Activated naive CD4-positive, alpha-beta T cell treated with anti-CD3 and anti-CD28 coated beads, Interleukin-2, amount 50 U/mL, for 16 hours (primary cell): ENCODE results near the gene S100A7.
"Not testable (repeated sequence)": the region's sequence is repeated elsewhere in the genome, so short reads cannot be mapped to it uniquely, and the experiment has no call there.

Experiments used
- DNase-seq: peaks from one replicate; pipeline ENCODE4 v3.0.0-alpha.2; 2020

The S100A7 gene

GRCh38 chr1:153475282-153475681, 14.8 kb upstream of the S100A7 start:
- DNase-seq = no peak

DNA sequence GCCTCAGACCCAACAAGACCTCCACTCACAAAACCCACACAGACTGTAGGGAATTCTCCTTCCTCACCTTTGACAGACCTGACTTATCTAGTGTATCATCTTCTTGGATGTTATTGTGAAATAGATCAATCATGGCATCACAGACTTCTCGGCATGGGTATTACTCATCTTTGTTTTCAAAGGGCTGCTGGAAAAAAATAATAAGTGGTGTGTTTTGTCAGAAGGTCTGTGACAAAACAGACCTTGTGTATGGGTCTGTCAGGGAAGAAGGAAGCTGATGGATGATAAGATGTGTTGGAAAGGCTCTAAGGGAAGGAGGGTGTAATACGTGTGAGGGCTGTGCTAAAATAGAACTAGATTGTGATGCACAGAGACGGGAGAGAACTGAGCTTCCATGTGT, 13.9 kb upstream of the S100A7 start:
- no peak for DNase-seq

DNA sequence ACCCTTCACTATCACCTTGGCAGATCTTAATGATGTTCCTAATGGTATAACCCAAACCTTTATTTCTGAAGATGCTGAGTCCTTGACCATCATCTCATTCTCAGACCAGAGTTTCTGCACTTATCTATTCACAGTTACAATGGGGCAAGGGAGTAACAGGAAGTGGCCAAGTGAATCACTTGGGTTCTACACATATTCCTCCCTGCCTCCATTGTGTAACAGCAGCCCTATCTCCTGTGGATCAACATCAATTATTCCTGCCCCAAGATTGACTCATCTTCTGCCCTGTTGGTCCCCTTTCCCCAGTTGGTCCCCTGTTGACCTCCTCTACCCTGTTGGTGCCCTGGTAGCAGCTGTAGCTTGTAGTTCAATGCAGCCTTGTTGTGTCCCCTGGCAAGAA, 10.3 kb upstream of the S100A7 start:
- DNase-seq = no peak

DNA sequence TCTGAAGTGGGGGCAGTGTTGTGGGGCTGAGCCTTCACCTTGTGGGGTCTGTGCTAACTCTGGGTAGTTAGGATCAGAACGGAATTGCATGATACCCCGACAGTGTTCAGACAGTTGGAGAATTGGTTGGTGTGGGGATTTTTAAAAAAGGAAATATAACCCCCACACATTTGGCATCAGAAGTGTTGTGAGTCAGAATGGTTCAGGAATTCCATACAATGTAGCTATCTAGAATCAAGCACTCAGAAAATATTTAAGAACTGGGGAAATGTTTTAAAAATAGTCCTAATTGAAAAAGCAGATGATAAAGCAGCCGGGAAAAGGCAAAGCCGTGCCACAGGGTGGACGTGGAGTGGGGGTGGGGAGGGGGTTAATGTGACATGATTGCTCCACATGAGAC, 6.5 kb upstream of the S100A7 start:
- DNase-seq = no peak

- peak; percentile 71 for DNase-seq
Observed at GRCh38 chr1:153465811-153466636, 5.6 kb upstream of the S100A7 start.

DNA sequence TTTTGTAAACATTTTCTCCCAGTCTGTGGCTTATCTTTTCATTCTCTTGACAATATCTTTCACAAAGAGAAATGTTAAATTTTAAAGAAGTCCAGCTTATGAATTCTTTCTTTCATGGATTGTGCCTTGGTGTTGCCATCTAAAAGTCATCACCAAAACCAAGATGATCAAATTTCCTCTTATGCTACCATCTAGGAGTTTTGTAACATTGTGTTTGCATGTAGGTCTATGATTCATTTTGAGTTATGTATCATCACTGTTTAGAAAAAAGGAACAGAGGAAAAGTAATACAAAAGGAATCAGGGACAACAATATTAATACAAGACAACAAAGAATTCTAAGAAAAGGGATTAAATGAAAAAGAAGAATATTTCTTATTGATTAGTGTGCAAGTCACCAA, 2.3 kb upstream of the S100A7 start:
- DNase-seq = not testable (repeated sequence)

DNA sequence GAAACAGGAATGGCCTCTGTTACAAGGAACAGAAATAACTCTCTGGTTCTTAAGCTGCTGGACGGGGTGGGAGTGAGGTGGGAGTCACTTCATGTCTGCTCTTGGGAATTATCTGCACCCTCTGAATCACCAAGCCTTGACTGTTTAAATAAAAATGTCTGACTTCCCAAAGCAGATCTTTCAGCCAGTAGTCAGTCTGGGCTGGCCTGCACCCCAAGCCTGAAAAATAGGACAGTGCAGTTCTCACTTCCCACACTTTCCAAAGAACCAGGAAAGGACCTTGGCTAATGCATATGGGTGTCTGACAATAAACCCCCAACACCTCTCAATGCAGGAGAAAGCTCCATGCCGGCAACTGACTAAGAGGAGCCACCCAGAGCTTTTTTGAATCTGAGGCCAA, 796 bp downstream of the S100A7 start:
- DNase-seq = no peak

DNA sequence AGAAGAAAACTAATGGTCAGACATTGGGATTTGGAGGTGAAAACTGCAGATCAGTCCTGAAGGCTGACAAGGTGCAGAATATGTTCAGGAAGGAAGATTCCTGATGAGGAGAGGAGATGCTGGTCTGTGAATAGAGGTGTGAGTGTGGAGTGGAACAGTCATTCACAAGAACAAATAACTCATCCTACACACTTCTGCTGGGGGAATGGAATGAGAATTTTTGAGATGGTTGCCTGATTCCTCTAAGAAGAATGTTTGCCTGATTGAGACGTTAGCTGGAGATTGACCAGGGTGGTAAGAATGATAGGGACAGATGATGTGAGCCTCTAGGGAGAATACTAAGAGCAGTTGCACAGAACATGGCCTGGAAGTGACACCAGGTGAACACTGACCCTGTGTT, 4.1 kb downstream of the S100A7 start:
- no peak for DNase-seq

GRCh38 chr1:153448851-153449250, 11.6 kb downstream of the S100A7 start:
- DNase-seq = not testable (repeated sequence)

GRCh38 chr1:153447498-153448170, 12.8 kb downstream of the S100A7 start:
- DNase-seq = no peak

DNA sequence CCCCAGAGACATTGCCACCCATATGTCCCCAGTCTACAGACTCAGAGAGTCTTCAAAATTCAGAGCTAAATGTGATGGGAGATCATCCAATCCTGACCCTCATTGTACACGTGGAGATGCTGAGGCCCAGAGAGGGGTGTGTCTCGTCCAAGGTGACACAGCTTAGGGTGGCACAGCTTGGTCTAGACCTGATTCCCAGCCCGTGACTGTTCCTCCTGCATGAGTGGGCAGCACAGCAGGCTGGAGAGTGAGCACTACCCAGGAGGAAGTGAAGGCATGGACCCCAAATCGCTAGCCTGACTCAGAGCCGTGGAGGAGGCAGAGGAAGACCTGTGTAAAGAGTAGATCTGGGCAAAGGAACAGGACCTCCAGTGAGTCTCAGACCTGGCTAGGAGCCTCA, 16.4 kb downstream of the S100A7 start:
- no peak for DNase-seq

DNA sequence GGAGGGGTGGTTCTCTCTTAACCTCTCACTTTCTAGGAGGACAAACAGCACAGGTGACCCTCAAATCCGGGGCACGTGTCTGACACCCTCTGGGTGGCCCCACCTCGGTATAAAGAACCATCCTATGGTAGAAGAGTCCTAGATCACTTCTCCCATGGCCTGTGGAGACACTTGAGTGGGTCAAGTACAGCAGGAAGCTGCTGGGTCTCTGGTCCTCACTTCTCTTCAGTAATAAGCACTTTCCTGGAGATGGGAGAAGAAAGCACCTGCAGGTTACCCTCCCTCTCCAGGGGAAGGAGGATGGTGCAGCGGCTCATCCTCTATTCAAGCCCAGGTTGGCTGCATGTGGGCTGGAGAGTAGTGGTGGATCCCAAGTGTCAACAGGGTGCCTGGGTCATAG, 17.0 kb downstream of the S100A7 start:
- no peak for DNase-seq

DNA sequence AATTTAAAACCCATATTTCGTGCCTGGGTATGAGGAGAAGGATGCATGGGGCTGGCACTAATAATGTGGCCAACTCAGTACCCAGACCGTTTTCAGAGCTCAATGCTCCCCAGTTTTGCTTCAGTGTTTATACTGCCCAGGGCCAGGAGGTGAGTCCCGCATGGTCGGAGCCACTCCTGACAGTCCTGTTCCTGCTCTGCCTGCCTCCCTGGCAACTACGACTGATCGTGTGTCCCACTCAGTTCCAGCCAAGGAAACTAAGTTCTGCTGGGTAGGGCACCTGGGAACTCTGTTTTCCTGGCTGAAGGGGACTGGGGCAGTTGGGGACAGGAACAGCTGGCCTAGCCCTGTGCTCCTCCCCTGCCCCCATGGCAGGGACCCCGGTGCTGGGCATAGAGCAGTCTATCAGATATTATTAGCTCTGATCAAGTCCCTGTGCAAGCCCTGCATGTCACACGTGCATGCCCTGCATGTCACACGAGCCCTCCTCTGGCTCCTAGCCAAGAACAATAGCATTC, 19.2 kb downstream of the S100A7 start:
- DNase-seq = no peak

- no peak for DNase-seq
Observed at GRCh38 chr1:153439273-153439672, 21.2 kb downstream of the S100A7 start.

DNA sequence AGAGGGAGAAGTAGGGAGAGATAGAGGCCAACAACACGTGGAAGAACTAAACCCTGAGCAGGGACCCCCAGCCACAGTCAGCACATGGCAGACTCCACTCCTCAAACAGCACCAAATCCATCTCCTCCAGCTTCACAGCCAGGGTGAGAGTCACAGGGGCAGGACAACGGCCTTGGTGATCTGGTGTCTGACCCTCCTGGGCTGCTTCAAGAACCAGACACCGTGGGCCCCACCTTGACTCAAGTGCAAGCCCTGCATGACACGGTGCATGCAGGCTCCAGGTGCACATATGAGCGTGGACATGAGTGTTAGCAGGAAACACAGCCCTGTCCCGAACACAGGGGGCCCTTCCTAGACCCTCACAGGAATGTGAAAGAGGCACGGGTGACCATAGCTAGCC, 21.9 kb downstream of the S100A7 start:
- no peak for DNase-seq

DNA sequence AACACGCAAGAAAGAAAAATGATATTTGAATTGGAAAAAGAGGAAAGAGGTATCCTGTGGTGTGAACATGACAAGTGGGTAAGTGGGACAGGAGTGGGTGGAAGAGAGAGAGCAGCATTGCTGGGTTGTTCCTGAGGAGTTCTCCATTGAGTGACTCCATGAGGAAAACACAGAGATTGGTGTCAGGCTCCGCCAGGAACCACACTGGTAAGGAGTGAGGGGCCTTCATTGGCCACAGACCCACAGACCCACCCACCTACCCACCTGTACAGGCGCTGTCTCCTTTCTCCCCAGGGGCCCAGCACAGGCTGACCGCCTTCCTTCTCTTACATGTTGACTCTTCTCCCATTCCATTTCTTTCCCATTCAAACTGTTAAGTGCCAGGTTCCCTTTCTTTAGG, 23.2 kb downstream of the S100A7 start:
- no peak for DNase-seq

DNA sequence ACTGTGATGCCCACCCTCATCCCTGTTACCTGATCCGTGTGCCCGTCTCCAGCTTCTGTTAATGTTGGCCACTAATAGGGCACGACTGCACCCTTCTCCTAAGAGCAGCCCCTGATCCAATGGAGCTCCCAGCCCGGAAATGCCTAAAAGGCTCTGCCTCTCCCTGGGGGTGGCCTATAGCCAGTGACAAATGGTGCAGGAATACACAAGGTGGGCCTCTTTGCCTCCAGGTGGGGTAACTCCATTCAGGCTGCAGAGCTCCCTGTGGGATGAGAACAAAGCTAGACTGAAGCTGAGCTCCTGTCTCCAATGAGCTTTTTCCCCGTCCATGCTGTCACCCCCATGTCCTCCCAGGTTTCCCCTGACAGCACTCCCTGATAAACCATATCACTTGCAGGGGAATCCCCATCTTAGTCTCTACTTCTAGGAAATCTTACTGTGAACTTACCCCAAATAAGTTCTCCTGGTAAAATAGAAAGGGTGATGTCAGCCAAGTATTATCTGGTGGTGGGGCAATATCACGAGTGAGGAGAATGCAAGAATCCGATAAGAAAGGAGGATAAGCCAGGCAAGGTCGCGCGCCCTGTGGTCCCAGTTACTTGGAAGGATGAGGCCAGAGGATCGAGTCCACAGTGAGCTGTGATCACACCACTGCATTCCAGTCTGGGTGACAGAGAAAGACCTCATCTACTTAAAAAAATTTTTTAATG, 25.6 kb downstream of the S100A7 start:
- no peak for DNase-seq

DNA sequence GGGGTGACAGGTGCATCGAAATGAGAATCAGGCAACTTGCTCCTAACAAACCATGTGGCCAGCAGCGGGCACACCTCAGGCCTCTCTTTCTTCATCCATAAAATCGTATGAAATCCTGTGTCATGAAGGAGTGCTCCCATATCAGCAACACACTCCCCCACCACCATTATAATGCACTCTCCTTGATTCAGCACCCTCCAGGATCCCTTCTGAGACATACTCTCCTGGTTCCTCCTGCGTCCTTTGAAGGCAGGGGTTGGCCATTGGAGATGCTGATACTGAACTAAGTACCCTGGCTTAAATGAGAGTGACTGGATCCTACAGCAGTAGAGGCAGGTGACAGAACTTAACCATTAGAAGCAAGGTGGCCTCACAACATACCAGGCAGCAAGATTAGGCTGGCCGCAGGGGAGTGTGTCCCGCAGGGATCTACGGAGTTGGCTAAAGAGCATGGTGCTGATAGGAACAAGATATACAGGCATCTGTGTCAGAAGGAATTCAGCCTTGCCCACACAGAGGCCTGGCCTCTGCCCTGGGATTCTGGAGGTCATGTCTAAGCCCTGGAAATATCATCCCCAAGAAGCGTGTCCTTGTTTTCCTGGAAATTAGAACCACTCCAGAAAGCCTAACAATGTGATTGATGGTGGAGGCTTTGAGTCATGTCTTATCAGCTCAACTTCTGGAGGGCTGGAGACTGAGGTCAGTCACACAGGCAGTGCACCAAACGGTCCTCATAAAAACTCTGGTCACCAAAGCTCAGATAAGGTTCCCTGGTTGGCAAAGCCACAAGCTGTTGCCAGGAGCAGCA, 27.4 kb downstream of the S100A7 start:
- no peak for DNase-seq

- DNase-seq = no peak
Observed at GRCh38 chr1:153431928-153432327, 28.5 kb downstream of the S100A7 start.

- no peak for DNase-seq
Observed at GRCh38 chr1:153431427-153431826, 29.0 kb downstream of the S100A7 start.

DNA sequence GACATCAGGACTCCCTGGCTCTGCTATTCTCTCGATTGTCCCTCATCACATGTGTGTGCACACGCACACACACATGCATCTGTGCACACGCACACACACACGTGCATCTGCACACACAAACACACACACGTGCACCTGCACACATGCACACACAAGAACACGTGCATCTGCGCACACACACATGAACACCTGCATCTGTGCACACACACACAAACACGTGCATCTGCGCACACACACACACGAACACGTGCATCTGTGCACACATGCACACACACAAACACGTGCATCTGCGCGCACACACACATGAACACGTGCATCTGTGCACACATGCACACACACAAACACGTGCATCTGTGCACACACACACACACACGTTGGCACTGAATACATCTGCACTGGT, 29.4 kb downstream of the S100A7 start:
- no peak for DNase-seq

DNA sequence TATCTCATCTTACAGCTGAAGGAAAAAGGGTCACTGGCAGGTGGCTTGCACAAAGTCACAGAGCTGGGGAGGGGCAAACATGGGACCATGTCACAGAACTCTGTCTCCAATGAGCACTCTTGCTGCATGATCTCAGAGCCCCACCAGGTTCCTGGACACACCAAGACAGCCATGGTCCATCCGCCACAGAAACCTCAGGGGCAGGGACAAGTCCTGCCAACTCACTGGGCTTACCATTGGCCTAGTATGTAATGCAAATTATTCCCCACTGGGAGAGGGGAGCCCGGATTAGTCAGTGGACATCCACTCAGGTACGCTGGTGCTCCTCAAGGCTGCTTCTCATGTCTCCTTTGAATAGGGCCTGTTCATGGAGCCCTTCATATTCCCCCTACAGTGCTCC, 29.9 kb downstream of the S100A7 start:
- no peak for DNase-seq

GRCh38 chr1:153430166-153430553, 30.3 kb downstream of the S100A7 start:
- DNase-seq = no peak
